Endothelial cell (in vitro differentiated cells): ENCODE measurements around the gene C2orf80. TPM values are rescaled to one million over a fixed set of nuclear protein-coding genes. Genes with fewer than 3 reads are reported as not detected.

Experiments used
- DNase-seq: peaks from one replicate; pipeline ENCODE4 v3.0.0; 2021; ENCODE audit warnings: low spot score
- H3K27ac Mint-ChIP-seq: one replicate; pipeline ENCODE4 v1.8.0; 2021; ENCODE audit warnings: mixed read lengths, inconsistent platforms; ENCODE audit not compliant: unreplicated experiment
- H3K27me3 Mint-ChIP-seq: one replicate; pipeline ENCODE4 v1.8.0; 2021; ENCODE audit warnings: mild to moderate bottlenecking, moderate library complexity, mixed read lengths, inconsistent platforms; ENCODE audit not compliant: unreplicated experiment
- H3K36me3 Mint-ChIP-seq: one replicate; pipeline ENCODE4 v1.8.0; 2021; ENCODE audit warnings: mild to moderate bottlenecking, low read depth, mixed read lengths, inconsistent platforms; ENCODE audit not compliant: unreplicated experiment
- H3K4me1 Mint-ChIP-seq: one replicate; pipeline ENCODE4 v1.8.0; 2021; ENCODE audit warnings: mild to moderate bottlenecking, mixed read lengths, inconsistent platforms; ENCODE audit not compliant: unreplicated experiment
- H3K4me3 Mint-ChIP-seq: one replicate; pipeline ENCODE4 v1.8.0; 2021; ENCODE audit warnings: mild to moderate bottlenecking, mixed read lengths, inconsistent platforms; ENCODE audit not compliant: unreplicated experiment
- H3K9me3 Mint-ChIP-seq: one replicate; pipeline ENCODE4 v1.8.0; 2021; ENCODE audit warnings: mixed read lengths, inconsistent platforms; ENCODE audit not compliant: unreplicated experiment
- CTCF ChIP-seq: fragments of 200-600 bp; sonication (generic); IDR thresholded peaks from one replicate; pipeline ENCODE4 v1.5.0; 2021; ENCODE audit warnings: antibody characterized with exemption; ENCODE audit not compliant: unreplicated experiment
- total RNA-seq: library from RNA; stranded (reverse); fragmentation: NEBNext Ultra II Directional; extraction: Animal tissue kit (Norgen Biotek cat#: 25700); gene quantifications from one replicate; pipeline ENCODE4 v1.2.1, GENCODE V29; 2021; ENCODE audit not compliant: unreplicated experiment

Gene C2orf80
- total RNA-seq, 1 donor from 2014 or later, result not detected

GRCh38 chr2:208135794-208136715 is 53.8 kb downstream of the C2orf80 start:
- no peaks in the 10 kb centered on the region for H3K4me1 Mint-ChIP-seq
- TF ChIP-seq CTCF, result no peak
- H3K9me3 Mint-ChIP-seq, result peaks cover 4% of the 10 kb centered on the region
- no peak for DNase-seq
- H3K27me3 Mint-ChIP-seq, result peaks cover 7% of the 10 kb centered on the region
- no peak overlapping the region for H3K4me3 Mint-ChIP-seq
- H3K27ac Mint-ChIP-seq, result no peak overlapping the region
- peaks cover 16% of the 10 kb centered on the region for H3K36me3 Mint-ChIP-seq

GRCh38 chr2:208134928-208135586 is 54.8 kb downstream of the C2orf80 start:
- Mint-ChIP-seq H3K27me3 (peaks cover 8% of the 10 kb centered on the region), H3K4me1 (no peaks in the 10 kb centered on the region), H3K27ac (no peak overlapping the region), H3K4me3 (no peak overlapping the region), H3K9me3 (peaks cover 4% of the 10 kb centered on the region), H3K36me3 (peaks cover 16% of the 10 kb centered on the region)
- TF ChIP-seq CTCF, result no peak
- no peak for DNase-seq

DNA sequence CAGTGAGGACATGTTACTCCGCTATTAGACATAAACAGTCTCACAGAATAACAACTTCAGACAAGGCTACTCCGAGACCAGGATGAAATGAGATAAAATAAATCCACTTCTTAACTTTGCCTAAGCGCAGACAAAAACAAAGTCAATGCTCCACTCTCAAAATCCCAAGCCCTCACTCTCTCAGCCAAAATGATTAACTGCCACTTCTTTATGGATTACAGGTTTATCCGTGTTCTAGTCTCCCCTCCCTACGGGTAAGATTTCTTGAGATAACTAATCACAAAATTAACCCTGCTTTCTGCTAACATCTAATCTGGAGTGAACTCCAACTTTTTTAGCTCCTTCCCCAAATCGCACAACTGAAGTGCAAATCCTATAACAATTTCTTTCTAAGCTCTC is 59.1 kb downstream of the C2orf80 start:
- Mint-ChIP-seq H3K36me3 (no peaks in the 10 kb centered on the region), H3K4me1 (no peaks in the 10 kb centered on the region), H3K27me3 (peaks cover 6% of the 10 kb centered on the region), H3K27ac (no peak overlapping the region), H3K4me3 (no peak overlapping the region), H3K9me3 (no peaks in the 10 kb centered on the region)
- TF ChIP-seq CTCF, result no peak
- DNase-seq, result no peak

DNA sequence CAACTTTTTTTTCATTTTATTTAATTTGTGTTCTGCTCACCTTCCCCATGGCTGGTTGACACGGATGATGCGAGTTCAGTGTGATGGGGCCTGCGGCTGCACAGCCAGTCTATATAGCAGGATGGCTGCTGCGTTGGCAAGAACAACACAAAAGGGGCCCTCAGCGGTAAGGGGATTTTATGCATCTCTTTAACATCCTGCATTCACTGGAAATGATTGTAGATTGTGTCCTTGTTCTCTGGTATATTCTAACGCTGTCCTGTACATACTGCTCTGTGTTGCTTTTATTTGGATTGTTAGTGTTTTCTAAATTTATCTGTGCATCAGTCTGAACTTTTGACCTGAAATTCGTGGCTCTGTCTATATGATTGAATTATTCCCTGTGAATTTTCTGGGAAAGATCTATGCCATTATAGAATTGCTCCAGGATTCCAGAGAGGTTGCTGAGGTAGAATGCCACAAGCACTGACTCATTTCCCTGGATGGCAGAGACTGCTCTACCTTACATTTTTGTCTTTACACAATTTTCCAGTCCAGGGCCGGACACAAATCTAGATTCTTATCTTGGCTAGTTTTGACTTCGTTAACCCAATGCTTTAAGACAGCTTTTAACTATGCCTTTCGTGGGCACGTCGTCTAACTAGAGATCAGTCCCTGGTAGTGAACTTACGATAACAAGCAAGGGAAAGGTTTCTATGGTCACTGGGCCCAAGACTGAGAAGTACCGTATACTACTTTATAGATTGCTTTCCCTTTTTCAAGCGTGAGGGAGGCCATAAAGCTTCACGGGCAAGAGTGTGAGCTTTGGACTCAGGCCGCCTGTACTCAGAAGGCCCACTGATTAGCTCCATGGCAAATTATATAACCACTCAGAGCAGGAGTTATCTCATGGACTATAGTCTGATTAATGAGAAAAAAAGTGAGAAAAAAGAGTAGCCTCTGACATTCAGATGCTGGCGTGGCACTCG is 59.8 kb downstream of the C2orf80 start, which contains the start of gene CRYGC:
CRYGC (minus strand) TSS at position 85 of the 968 bp plus-strand sequence; CDS start at position 49, 36 bp downstream.
- no peak for TF ChIP-seq CTCF
- Mint-ChIP-seq H3K4me3 (no peak within 1 kb of the TSS), H3K27ac (no peak within 1 kb of the TSS), H3K9me3 (no peaks in the 10 kb centered on the region), H3K27me3 (peaks cover 10% of the 10 kb centered on the region), H3K4me1 (no peaks in the 10 kb centered on the region), H3K36me3 (no peaks in the 10 kb centered on the region)
- no peak for DNase-seq
